GM19239 (cell line): ENCODE results near the gene PDZD2.
"Not testable (repeated sequence)": the region's sequence is repeated elsewhere in the genome, so short reads cannot be mapped to it uniquely, and the experiment has no call there.

Experiments
- DNase-seq: peaks from one replicate; pipeline ENCODE4 v3.0.0; 2011; ENCODE audit warnings: low spot score; ENCODE audit not compliant: insufficient read length
- FAIRE-seq: peaks from 2 replicates; lab custom pipeline; 2011; peaks lifted over from hg19 to GRCh38; lab: Jason Lieb, UNC

The PDZD2 gene

GRCh38 chr5:32018476-32019436 is 379.8 kb downstream of the PDZD2 start:
- DNase-seq = no peak
- peak; percentile 26 for FAIRE-seq

- peak; percentile 23 for DNase-seq
- peak; percentile 87 for FAIRE-seq
Measured at GRCh38 chr5:32020271-32020670, 381.3 kb downstream of the PDZD2 start.

GRCh38 chr5:32020946-32021345 is 382.0 kb downstream of the PDZD2 start:
- FAIRE-seq (no peak), DNase-seq (no peak)

- DNase-seq (no peak), FAIRE-seq (no peak)
Measured at GRCh38 chr5:32021771-32022170, 382.8 kb downstream of the PDZD2 start.

- FAIRE-seq = no peak
- DNase-seq = no peak
Measured at GRCh38 chr5:32022638-32023037, 383.7 kb downstream of the PDZD2 start.

GRCh38 chr5:32023816-32024215 is 384.9 kb downstream of the PDZD2 start:
- DNase-seq = no peak
- FAIRE-seq = no peak

GRCh38 chr5:32024751-32025150 is 385.8 kb downstream of the PDZD2 start:
- DNase-seq (no peak), FAIRE-seq (no peak)

GRCh38 chr5:32027093-32027716 is 388.3 kb downstream of the PDZD2 start:
- no peak for DNase-seq

GRCh38 chr5:32027717-32028458 is 389.0 kb downstream of the PDZD2 start:
- no peak for DNase-seq
- FAIRE-seq = no peak

More at GRCh38 chr5:32027093-32027716, 388.3 kb downstream of the PDZD2 start:
- FAIRE-seq = no peak

- DNase-seq (no peak), FAIRE-seq (no peak)
Measured at GRCh38 chr5:32029261-32029660, 390.3 kb downstream of the PDZD2 start.

- DNase-seq (no peak), FAIRE-seq (no peak)
Measured at GRCh38 chr5:32029781-32030180, 390.9 kb downstream of the PDZD2 start.

GRCh38 chr5:32030222-32030621 is 391.3 kb downstream of the PDZD2 start:
- FAIRE-seq (no peak), DNase-seq (no peak)

- no peak for DNase-seq
- no peak for FAIRE-seq
Measured at GRCh38 chr5:32030686-32031085, 391.8 kb downstream of the PDZD2 start.

GRCh38 chr5:32031089-32031488 is 392.2 kb downstream of the PDZD2 start:
- no peak for DNase-seq
- no peak for FAIRE-seq

- no peak for FAIRE-seq
Measured at GRCh38 chr5:32038523-32038922, 399.6 kb downstream of the PDZD2 start.

GRCh38 chr5:32039133-32039532 is 400.2 kb downstream of the PDZD2 start:
- DNase-seq, FAIRE-seq: not testable (repeated sequence)

More at GRCh38 chr5:32038523-32038922, 399.6 kb downstream of the PDZD2 start:
- no peak for DNase-seq

GRCh38 chr5:32039601-32040000 is 400.7 kb downstream of the PDZD2 start:
- not testable (repeated sequence) for FAIRE-seq

GRCh38 chr5:32040181-32040695 is 401.3 kb downstream of the PDZD2 start:
- not testable (repeated sequence) for FAIRE-seq, DNase-seq

More at GRCh38 chr5:32039601-32040000, 400.7 kb downstream of the PDZD2 start:
- not testable (repeated sequence) for DNase-seq

- no peak for DNase-seq
- no peak for FAIRE-seq
Measured at GRCh38 chr5:32042551-32042961, 403.6 kb downstream of the PDZD2 start.

GRCh38 chr5:32043105-32043504 is 404.2 kb downstream of the PDZD2 start:
- DNase-seq (no peak), FAIRE-seq (no peak)
